ENCODE data around the gene IPCEF1. TPM values are rescaled to one million over a fixed set of nuclear protein-coding genes. Genes with fewer than 3 reads are reported as not detected.

Gene IPCEF1
- total and polyA plus RNA-seq, 4 donors: 0.46 to 2.8 (median 1.3) TPM

DNA sequence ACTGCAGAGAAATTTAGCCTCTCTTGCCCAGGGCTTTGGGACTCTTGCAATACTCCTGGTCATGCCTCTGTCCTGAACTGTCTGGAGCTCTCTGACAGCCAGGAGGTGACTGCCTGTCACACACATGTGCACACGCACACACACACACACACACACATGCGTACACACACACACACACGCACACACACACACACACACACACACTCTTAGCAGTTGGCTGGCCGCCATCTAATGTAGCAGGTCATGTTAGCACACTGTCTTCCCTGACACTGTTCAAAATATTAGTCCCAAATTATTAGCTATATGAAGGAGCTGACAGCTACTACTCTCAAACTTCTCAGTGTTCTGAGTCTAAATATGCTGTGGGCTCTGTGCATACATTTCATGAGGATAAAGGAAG, 60.9 kb downstream of the IPCEF1 start:
- no peak overlapping the region for H3K4me3 ChIP-seq (ENCODE audit: low read depth in 1 of 3, low read length in 3 of 3)
- no peaks in the 10 kb centered on the region for H3K36me3 ChIP-seq (ENCODE audit: control insufficient read depth in 4 of 4, insufficient read depth in 3 of 4, low read depth in 1 of 4, low read length in 3 of 4)
- peaks cover 0 to 5% (median 4%) of the 10 kb centered on the region in 4 donors for H3K4me1 ChIP-seq (ENCODE audit: control insufficient read depth in 4 of 4, insufficient read depth in 4 of 4, low read length in 3 of 4)
- TF ChIP-seq FOXA2 (IDR thresholded peaks at IDR 0.05) (no peak), SP1 (IDR thresholded peaks at IDR 0.05) (no peak), NR2F2 (IDR thresholded peaks at IDR 0.05) (no peak), HNF4A (conservative IDR thresholded peaks at IDR 0.05) (no peak), TAF1 (conservative IDR thresholded peaks at IDR 0.05) (no peak), JUND (IDR thresholded peaks at IDR 0.05) (no peak), HNF4G (IDR thresholded peaks at IDR 0.05) (no peak), RAD21 (IDR thresholded peaks at IDR 0.05) (no peak), EGR1 (IDR thresholded peaks at IDR 0.05; ENCODE audit: low read depth in 2 of 2) (no peak), YY1 (IDR thresholded peaks at IDR 0.05) (no peak), FOXA1 (IDR thresholded peaks at IDR 0.05) (no peak)
- TF ChIP-seq, protein P1, sequence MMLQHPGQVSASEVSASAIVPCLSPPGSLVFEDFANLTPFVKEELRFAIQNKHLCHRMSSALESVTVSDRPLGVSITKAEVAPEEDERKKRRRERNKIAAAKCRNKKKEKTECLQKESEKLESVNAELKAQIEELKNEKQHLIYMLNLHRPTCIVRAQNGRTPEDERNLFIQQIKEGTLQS (IDR thresholded peaks at IDR 0.05): no peak
- TF ChIP-seq, protein P2, sequence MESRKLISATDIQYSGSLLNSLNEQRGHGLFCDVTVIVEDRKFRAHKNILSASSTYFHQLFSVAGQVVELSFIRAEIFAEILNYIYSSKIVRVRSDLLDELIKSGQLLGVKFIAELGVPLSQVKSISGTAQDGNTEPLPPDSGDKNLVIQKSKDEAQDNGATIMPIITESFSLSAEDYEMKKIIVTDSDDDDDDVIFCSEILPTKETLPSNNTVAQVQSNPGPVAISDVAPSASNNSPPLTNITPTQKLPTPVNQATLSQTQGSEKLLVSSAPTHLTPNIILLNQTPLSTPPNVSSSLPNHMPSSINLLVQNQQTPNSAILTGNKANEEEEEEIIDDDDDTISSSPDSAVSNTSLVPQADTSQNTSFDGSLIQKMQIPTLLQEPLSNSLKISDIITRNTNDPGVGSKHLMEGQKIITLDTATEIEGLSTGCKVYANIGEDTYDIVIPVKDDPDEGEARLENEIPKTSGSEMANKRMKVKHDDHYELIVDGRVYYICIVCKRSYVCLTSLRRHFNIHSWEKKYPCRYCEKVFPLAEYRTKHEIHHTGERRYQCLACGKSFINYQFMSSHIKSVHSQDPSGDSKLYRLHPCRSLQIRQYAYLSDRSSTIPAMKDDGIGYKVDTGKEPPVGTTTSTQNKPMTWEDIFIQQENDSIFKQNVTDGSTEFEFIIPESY (IDR thresholded peaks at IDR 0.05): no peak
- no peaks in the 10 kb centered on the region for H3K9me3 ChIP-seq (ENCODE audit: control insufficient read depth in 4 of 4, low read length in 3 of 4)
- no peak overlapping the region for H3K9ac ChIP-seq (ENCODE audit: low read depth in 1 of 2, low read length in 2 of 2)
- no peaks in the 10 kb centered on the region for H3K27me3 ChIP-seq (ENCODE audit: control insufficient read depth in 4 of 4, insufficient read depth in 4 of 4, low read length in 3 of 4)
- H3K27ac ChIP-seq (ENCODE audit: low read depth in 1 of 2, low read length in 2 of 2): no peak overlapping the region
- DNase-seq (ENCODE audit: low spot score): no peak
- 78% methylated on average over 4 of the region's 4 CpGs for WGBS

DNA sequence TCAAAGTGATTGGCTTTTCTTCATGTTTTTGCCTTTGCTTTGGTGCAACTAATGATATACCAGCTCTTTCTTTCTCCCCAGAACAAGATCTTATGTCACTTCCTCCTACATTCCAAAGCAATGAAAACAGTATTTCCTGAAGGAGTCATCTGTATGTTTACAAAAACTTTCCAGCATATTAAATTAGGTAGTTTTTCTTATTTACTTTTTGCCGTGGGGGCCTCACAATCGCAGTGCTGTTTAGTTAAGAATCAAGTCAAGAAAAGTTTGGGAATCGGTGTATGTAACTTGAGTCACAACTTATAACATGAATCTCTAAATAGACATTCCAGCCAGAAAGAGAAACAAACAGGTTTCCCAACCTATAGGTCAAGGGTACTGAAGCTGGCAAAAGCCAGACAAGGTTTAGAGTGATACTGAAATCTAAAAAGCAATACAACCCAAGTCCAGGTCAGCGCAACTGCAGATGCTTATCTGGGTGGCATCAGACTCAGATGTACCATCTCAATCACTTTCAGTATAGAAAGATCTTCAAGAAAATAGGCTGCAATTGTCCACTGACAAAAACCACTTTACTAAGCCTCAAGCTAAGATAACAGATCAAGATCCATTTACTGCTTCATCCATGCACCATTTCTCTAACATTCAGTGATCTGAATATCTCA, 63.6 kb downstream of the IPCEF1 start:
- no peak overlapping the region for H3K9ac ChIP-seq (ENCODE audit: low read depth in 1 of 2, low read length in 2 of 2)
- H3K27me3 ChIP-seq (ENCODE audit: control insufficient read depth in 4 of 4, insufficient read depth in 4 of 4, low read length in 3 of 4): no peaks in the 10 kb centered on the region
- H3K4me1 ChIP-seq (ENCODE audit: control insufficient read depth in 4 of 4, insufficient read depth in 4 of 4, low read length in 3 of 4): peaks cover 0 to 5% (median 1%) of the 10 kb centered on the region in 4 donors
- no peak overlapping the region for H3K4me3 ChIP-seq (ENCODE audit: low read depth in 1 of 3, low read length in 3 of 3)
- H3K9me3 ChIP-seq (ENCODE audit: control insufficient read depth in 4 of 4, low read length in 3 of 4): no peaks in the 10 kb centered on the region
- DNase-seq (ENCODE audit: low spot score): no peak
- TF ChIP-seq JUND (IDR thresholded peaks at IDR 0.05) (no peak), RXRA (IDR thresholded peaks at IDR 0.05) (no peak), TAF1 (conservative IDR thresholded peaks at IDR 0.05) (no peak), FOXA1 (IDR thresholded peaks at IDR 0.05) (no peak), YY1 (IDR thresholded peaks at IDR 0.05) (no peak), FOXA2 (IDR thresholded peaks at IDR 0.05) (no peak), EGR1 (IDR thresholded peaks at IDR 0.05; ENCODE audit: low read depth in 2 of 2) (no peak), RAD21 (IDR thresholded peaks at IDR 0.05) (no peak), NR2F2 (IDR thresholded peaks at IDR 0.05) (no peak), HNF4A (conservative IDR thresholded peaks at IDR 0.05) (no peak), HNF4G (IDR thresholded peaks at IDR 0.05) (no peak), GABPA (IDR thresholded peaks at IDR 0.05 in 1 of 2, conservative IDR thresholded peaks at IDR 0.05 in 1 of 2) (no peak), SP1 (IDR thresholded peaks at IDR 0.05) (no peak)
- TF ChIP-seq, protein P3, sequence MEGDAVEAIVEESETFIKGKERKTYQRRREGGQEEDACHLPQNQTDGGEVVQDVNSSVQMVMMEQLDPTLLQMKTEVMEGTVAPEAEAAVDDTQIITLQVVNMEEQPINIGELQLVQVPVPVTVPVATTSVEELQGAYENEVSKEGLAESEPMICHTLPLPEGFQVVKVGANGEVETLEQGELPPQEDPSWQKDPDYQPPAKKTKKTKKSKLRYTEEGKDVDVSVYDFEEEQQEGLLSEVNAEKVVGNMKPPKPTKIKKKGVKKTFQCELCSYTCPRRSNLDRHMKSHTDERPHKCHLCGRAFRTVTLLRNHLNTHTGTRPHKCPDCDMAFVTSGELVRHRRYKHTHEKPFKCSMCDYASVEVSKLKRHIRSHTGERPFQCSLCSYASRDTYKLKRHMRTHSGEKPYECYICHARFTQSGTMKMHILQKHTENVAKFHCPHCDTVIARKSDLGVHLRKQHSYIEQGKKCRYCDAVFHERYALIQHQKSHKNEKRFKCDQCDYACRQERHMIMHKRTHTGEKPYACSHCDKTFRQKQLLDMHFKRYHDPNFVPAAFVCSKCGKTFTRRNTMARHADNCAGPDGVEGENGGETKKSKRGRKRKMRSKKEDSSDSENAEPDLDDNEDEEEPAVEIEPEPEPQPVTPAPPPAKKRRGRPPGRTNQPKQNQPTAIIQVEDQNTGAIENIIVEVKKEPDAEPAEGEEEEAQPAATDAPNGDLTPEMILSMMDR (IDR thresholded peaks at IDR 0.05; ENCODE audit: low read depth, low read length, missing input control): no peak
- TF ChIP-seq, protein P4, sequence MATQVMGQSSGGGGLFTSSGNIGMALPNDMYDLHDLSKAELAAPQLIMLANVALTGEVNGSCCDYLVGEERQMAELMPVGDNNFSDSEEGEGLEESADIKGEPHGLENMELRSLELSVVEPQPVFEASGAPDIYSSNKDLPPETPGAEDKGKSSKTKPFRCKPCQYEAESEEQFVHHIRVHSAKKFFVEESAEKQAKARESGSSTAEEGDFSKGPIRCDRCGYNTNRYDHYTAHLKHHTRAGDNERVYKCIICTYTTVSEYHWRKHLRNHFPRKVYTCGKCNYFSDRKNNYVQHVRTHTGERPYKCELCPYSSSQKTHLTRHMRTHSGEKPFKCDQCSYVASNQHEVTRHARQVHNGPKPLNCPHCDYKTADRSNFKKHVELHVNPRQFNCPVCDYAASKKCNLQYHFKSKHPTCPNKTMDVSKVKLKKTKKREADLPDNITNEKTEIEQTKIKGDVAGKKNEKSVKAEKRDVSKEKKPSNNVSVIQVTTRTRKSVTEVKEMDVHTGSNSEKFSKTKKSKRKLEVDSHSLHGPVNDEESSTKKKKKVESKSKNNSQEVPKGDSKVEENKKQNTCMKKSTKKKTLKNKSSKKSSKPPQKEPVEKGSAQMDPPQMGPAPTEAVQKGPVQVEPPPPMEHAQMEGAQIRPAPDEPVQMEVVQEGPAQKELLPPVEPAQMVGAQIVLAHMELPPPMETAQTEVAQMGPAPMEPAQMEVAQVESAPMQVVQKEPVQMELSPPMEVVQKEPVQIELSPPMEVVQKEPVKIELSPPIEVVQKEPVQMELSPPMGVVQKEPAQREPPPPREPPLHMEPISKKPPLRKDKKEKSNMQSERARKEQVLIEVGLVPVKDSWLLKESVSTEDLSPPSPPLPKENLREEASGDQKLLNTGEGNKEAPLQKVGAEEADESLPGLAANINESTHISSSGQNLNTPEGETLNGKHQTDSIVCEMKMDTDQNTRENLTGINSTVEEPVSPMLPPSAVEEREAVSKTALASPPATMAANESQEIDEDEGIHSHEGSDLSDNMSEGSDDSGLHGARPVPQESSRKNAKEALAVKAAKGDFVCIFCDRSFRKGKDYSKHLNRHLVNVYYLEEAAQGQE (IDR thresholded peaks at IDR 0.05): no peak
- TF ChIP-seq, protein P1 (IDR thresholded peaks at IDR 0.05): no peak
- TF ChIP-seq, protein P5, sequence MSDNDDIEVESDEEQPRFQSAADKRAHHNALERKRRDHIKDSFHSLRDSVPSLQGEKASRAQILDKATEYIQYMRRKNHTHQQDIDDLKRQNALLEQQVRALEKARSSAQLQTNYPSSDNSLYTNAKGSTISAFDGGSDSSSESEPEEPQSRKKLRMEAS (IDR thresholded peaks at IDR 0.05): no peak
- TF ChIP-seq, protein P2 (IDR thresholded peaks at IDR 0.05): no peak
- 55% methylated on average over 4 of the region's 4 CpGs for WGBS
- H3K27ac ChIP-seq (ENCODE audit: low read depth in 1 of 2, low read length in 2 of 2): no peak overlapping the region
- no peaks in the 10 kb centered on the region for H3K36me3 ChIP-seq (ENCODE audit: control insufficient read depth in 4 of 4, insufficient read depth in 3 of 4, low read depth in 1 of 4, low read length in 3 of 4)

Data from liver (tissue), 9 donors.